ENCODE measurements around the gene YY1. TPM values are rescaled to one million over a fixed set of nuclear protein-coding genes. Genes with fewer than 3 reads are reported as not detected.

The YY1 gene
- total RNA-seq, 1 donor from 2014 or later: 101 TPM

GRCh38 chr14:100239840-100240667 is 1.1 kb downstream of the YY1 start:
- intact Hi-C loops (cut with micrococcal nuclease): loop anchor here (1.0 to 10.0 kb wide), 7 partner anchors 21 to 1485 kb away; partner anchors contain the start of genes CCNK and SETD3

- intact Hi-C loops (cut with micrococcal nuclease): loop anchor here (1.0 to 5.0 kb wide), 4 partner anchors 20 to 268 kb away; a partner anchor contains a TSS
These were observed 1.7 kb downstream of the YY1 start for GRCh38 chr14:100240668-100241032.

- intact Hi-C loops (cut with micrococcal nuclease): loop anchor here (2.0 to 5.0 kb wide), 2 partner anchors 20 to 269 kb away; no protein-coding TSS in a partner anchor
These were observed 2.3 kb downstream of the YY1 start for GRCh38 chr14:100241279-100241678.

GRCh38 chr14:100243020-100243419 is 4.1 kb downstream of the YY1 start:
- intact Hi-C loops (cut with micrococcal nuclease): loop anchor here (5.0 kb wide), 1 partner anchor 271 kb away; no protein-coding TSS in a partner anchor

- intact Hi-C loops (cut with micrococcal nuclease): no loop called here
These were observed 8.0 kb downstream of the YY1 start for GRCh38 chr14:100246809-100247428.

- intact Hi-C loops (cut with micrococcal nuclease): no loop called here
These were observed 12.0 kb downstream of the YY1 start for GRCh38 chr14:100250732-100251465.

- intact Hi-C loops (cut with micrococcal nuclease): no loop called here
These were observed 13.7 kb downstream of the YY1 start for GRCh38 chr14:100252684-100253083.

GRCh38 chr14:100256339-100256895 is 17.5 kb downstream of the YY1 start:
- intact Hi-C loops (cut with micrococcal nuclease): no loop called here

GRCh38 chr14:100261621-100262020 is 22.7 kb downstream of the YY1 start:
- intact Hi-C loops (cut with micrococcal nuclease): loop anchor here (2.0 kb wide), 1 partner anchor 21 kb away; no protein-coding TSS in a partner anchor

- intact Hi-C loops (cut with micrococcal nuclease): no loop called here
These were observed 23.6 kb downstream of the YY1 start for GRCh38 chr14:100262545-100262944.

GRCh38 chr14:100263141-100263540 is 24.2 kb downstream of the YY1 start:
- intact Hi-C loops (cut with micrococcal nuclease): no loop called here

GRCh38 chr14:100267990-100268389 is 29.0 kb downstream of the YY1 start:
- intact Hi-C loops (cut with micrococcal nuclease): no loop called here

- intact Hi-C loops (cut with micrococcal nuclease): no loop called here
These were observed 29.8 kb downstream of the YY1 start for GRCh38 chr14:100268591-100269207.

- intact Hi-C loops (cut with micrococcal nuclease): loop anchor here (1.0 kb wide), 1 partner anchor 106 kb away; no protein-coding TSS in a partner anchor
These were observed 32.4 kb downstream of the YY1 start for GRCh38 chr14:100271247-100271939.

GRCh38 chr14:100274250-100274649 is 35.3 kb downstream of the YY1 start:
- intact Hi-C loops (cut with micrococcal nuclease): no loop called here

- intact Hi-C loops (cut with micrococcal nuclease): no loop called here
These were observed 36.3 kb downstream of the YY1 start for GRCh38 chr14:100275214-100275613.

GRCh38 chr14:100278702-100279101 is 39.8 kb downstream of the YY1 start:
- intact Hi-C loops (cut with micrococcal nuclease): no loop called here

- intact Hi-C loops (cut with micrococcal nuclease): no loop called here
These were observed 40.2 kb downstream of the YY1 start for GRCh38 chr14:100279133-100279532.

- intact Hi-C loops (cut with micrococcal nuclease): no loop called here
These were observed 40.6 kb downstream of the YY1 start for GRCh38 chr14:100279563-100279962.
